WERI-Rb-1 (cell line): ENCODE data around the gene PRR15L.

ENCODE experiments used
- DNase-seq: peaks from one replicate; pipeline ENCODE4 v3.0.0-alpha.2; 2020
- H3K27ac ChIP-seq: fragments of 250-450 bp; sonication (Bioruptor Pico); 2 replicates; pipeline ENCODE4 v1.5.1; 2020; ENCODE audit warnings: mild to moderate bottlenecking, moderate library complexity
- H3K27me3 ChIP-seq: fragments of 250-450 bp; sonication (Bioruptor Pico); 2 replicates; pipeline ENCODE4 v1.5.1; 2021; ENCODE audit warnings: mild to moderate bottlenecking, low read depth, moderate library complexity; ENCODE audit not compliant: insufficient read depth, severe bottlenecking
- H3K36me3 ChIP-seq: fragments of 250-450 bp; sonication (Bioruptor Pico); 2 replicates; pipeline ENCODE4 v1.5.1; 2020; ENCODE audit warnings: mild to moderate bottlenecking, moderate library complexity
- H3K4me3 ChIP-seq: 2 replicates; pipeline ENCODE4 v1.5.1; 2011; ENCODE audit warnings: low read depth, mild to moderate bottlenecking, control low read depth, low read length
- H3K9me3 ChIP-seq: fragments of 250-450 bp; sonication (Bioruptor Pico); 2 replicates; pipeline ENCODE4 v1.5.1; 2021; ENCODE audit warnings: mild to moderate bottlenecking, moderate library complexity; ENCODE audit not compliant: severe bottlenecking
- CTCF ChIP-seq: IDR thresholded peaks from 2 replicates; pipeline ENCODE4 v1.5.1; 2011; ENCODE audit warnings: low read depth, mild to moderate bottlenecking, control low read depth, inconsistent platforms, low read length

PRR15L gene

GRCh38 chr17:47996201-47996600, 38.5 kb upstream of the PRR15L start:
- no peak for DNase-seq

GRCh38 chr17:47995241-47995935, 37.7 kb upstream of the PRR15L start:
- peak; percentile 96 for DNase-seq
- TF ChIP-seq CTCF, result no peak
- Histone ChIP-seq H3K27me3 (no peaks in the 10 kb centered on the region), H3K9me3 (no peaks in the 10 kb centered on the region), H3K27ac (peak overlapping the region; percentile 96), H3K4me3 (peak overlapping the region; percentile 16; the same call in 1 of the 2 replicates), H3K36me3 (no peaks in the 10 kb centered on the region)

More at GRCh38 chr17:47996201-47996600, 38.5 kb upstream of the PRR15L start:
- no peaks in the 10 kb centered on the region for H3K9me3 ChIP-seq
- H3K27me3 ChIP-seq, result no peaks in the 10 kb centered on the region
- H3K4me3 ChIP-seq, result no peak overlapping the region
- peak overlapping the region; percentile 96 for H3K27ac ChIP-seq
- H3K36me3 ChIP-seq, result no peaks in the 10 kb centered on the region
- TF ChIP-seq CTCF, result no peak

GRCh38 chr17:47994724-47995123, 37.0 kb upstream of the PRR15L start:
- H3K27ac ChIP-seq, result peak overlapping the region; percentile 96
- no peaks in the 10 kb centered on the region for H3K36me3 ChIP-seq
- H3K27me3 ChIP-seq, result no peaks in the 10 kb centered on the region
- no peaks in the 10 kb centered on the region for H3K9me3 ChIP-seq
- no peak overlapping the region for H3K4me3 ChIP-seq
- TF ChIP-seq CTCF, result no peak
- no peak for DNase-seq

- Histone ChIP-seq H3K27me3 (no peaks in the 10 kb centered on the region), H3K27ac (peak overlapping the region; percentile 96), H3K9me3 (no peaks in the 10 kb centered on the region), H3K4me3 (no peak overlapping the region), H3K36me3 (no peaks in the 10 kb centered on the region)
- TF ChIP-seq CTCF, result no peak
- no peak for DNase-seq
These were observed 36.3 kb upstream of the PRR15L start for GRCh38 chr17:47993964-47994363.

GRCh38 chr17:47993031-47993564, 35.4 kb upstream of the PRR15L start:
- Histone ChIP-seq H3K27ac (peak overlapping the region; percentile 96), H3K27me3 (no peaks in the 10 kb centered on the region), H3K9me3 (no peaks in the 10 kb centered on the region), H3K36me3 (no peaks in the 10 kb centered on the region), H3K4me3 (no peak overlapping the region)
- no peak for TF ChIP-seq CTCF
- no peak for DNase-seq

- no peak for DNase-seq
- no peak for TF ChIP-seq CTCF
- Histone ChIP-seq H3K36me3 (no peaks in the 10 kb centered on the region), H3K9me3 (no peaks in the 10 kb centered on the region), H3K27me3 (no peaks in the 10 kb centered on the region), H3K4me3 (no peak overlapping the region), H3K27ac (no peak overlapping the region; the same call in 1 of the 2 replicates)
These were observed 34.5 kb upstream of the PRR15L start for GRCh38 chr17:47992216-47992615.
